Spinal cord (tissue), 10 donors: ENCODE data around the gene HIPK2. TPM values are rescaled to one million over a fixed set of nuclear protein-coding genes. Genes with fewer than 3 reads are reported as not detected.

Source experiments
- DNase-seq, 6 donors: peaks; one replicate each; pipeline versions ENCODE4 v3.0.0 to v3.0.0-alpha.2; 2013 to 2015; ENCODE audit warnings: low spot score in 6 of 6, low read depth in 4 of 6
- H3K27ac ChIP-seq: one replicate; pipeline ENCODE4 v1.5.1; 2013; ENCODE audit warnings: low read depth, low read length, control low read depth
- H3K27me3 ChIP-seq: one replicate; pipeline ENCODE4 v1.6.1; 2013; ENCODE audit warnings: low read length; ENCODE audit not compliant: control insufficient read depth, insufficient read depth
- H3K36me3 ChIP-seq: one replicate; pipeline ENCODE4 v1.6.1; 2013; ENCODE audit warnings: low read length; ENCODE audit not compliant: control insufficient read depth, insufficient read depth
- H3K4me1 ChIP-seq: one replicate; pipeline ENCODE4 v1.6.1; 2013; ENCODE audit warnings: low read length; ENCODE audit not compliant: control insufficient read depth, insufficient read depth
- H3K4me3 ChIP-seq: one replicate; pipeline ENCODE4 v1.5.1; 2013; ENCODE audit warnings: low read depth, low read length, control low read depth
- H3K9me3 ChIP-seq: one replicate; pipeline ENCODE4 v1.6.1; 2013; ENCODE audit warnings: low read length; ENCODE audit not compliant: control insufficient read depth, insufficient read depth
- WGBS: methylation state at CpG from one replicate; pipeline ENCODE4 v1.1.5; 2013; ENCODE audit warnings: missing lambda C conversion rate; ENCODE audit not compliant: insufficient coverage; 5-methylcytosine and 5-hydroxymethylcytosine counted together
- polyA plus RNA-seq, 2 donors: library from polyadenylated mRNA; unstranded; fragments of 120-200 nt; gene quantifications; one replicate each; pipeline ENCODE4 v1.2.1, GENCODE V29; 2013; ENCODE audit not compliant: insufficient read length in 2 of 2
- total RNA-seq, 2 donors: library from RNA; depleted of rRNA in 1 of 2; stranded (reverse); fragments of 120-200 nt in 1 of 2; fragments of >200 nt in 1 of 2; gene quantifications; one replicate each; pipeline versions ENCODE4 v1.2.3 to v1.2.4, GENCODE V29; 2013 to 2014
- donor health status: healthy.

HIPK2 gene
- total and polyA plus RNA-seq, 4 donors = 52.6 to 142 (median 68.6) TPM

- DNase-seq = no peak
- Histone ChIP-seq H3K4me3 (no peak overlapping the region), H3K36me3 (peaks cover 37% of the 10 kb centered on the region), H3K27ac (peak overlapping the region; percentile 50), H3K4me1 (peaks cover 38% of the 10 kb centered on the region), H3K9me3 (no peaks in the 10 kb centered on the region), H3K27me3 (no peaks in the 10 kb centered on the region)
- 35% methylated on average over 4 of the region's 9 CpGs for WGBS
Measured at GRCh38 chr7:139713061-139713460, 64.7 kb downstream of the HIPK2 start.

DNA sequence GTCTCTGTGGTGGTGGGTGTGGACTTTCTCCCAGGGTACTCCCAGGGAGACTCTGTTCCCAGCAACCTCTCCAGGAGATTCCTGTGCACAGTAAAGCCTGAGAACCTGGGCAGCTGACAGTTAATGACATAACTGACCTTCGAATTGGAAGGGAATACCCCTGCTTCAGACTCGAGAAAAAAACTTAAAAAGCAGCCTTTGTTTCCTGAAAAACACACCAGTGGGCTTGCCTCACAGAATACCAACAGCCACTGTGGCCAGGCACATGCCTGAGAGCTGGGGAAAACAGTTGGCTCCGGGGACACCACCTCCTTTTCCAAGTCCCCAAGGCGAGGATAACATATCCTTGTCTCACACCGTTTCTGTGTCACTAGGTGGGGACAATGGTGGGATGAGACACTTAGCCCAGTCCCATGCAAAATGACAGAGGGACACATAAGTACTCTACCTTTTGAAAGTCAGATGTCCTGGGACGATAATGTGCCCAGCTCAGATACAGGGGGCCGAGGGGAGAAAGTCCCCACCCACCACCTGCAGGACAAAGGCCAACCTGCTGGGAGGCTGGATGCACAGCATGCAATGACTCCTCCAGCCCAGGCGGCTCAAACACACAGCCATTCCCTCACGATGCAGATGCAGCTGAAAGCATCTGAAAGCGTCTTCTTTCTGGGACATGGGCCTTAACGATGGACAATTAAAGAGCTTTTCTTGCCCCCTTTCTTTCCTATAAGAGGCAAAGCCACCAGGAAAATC, 65.6 kb downstream of the HIPK2 start:
- H3K27me3 ChIP-seq = no peaks in the 10 kb centered on the region
- WGBS = 25% methylated on average over 8 of the region's 11 CpGs
- H3K27ac ChIP-seq = peak overlapping the region; percentile 33
- no peaks in the 10 kb centered on the region for H3K9me3 ChIP-seq
- H3K4me3 ChIP-seq = no peak overlapping the region
- H3K4me1 ChIP-seq = peaks cover 42% of the 10 kb centered on the region
- DNase-seq = no peak
- peaks cover 45% of the 10 kb centered on the region for H3K36me3 ChIP-seq

DNA sequence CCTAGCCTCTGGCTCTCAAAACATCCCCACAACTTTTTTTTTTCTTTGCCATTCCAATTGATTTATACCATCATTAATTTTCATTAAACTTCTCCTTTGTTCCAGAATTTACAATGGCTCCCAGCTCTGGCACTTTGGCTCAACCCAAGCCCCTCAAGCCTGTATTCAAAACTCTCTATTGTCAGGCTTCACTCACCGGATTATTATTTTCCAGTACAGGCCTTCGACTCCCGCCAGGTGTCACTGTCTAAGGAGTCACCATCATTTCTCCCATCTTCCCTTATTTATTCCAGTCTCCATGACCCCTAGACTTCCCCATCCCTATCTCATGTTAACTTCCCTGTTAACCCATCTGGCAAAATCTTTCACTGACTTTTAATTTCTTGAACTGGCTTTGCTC, 67.8 kb downstream of the HIPK2 start:
- Histone ChIP-seq H3K4me1 (peaks cover 52% of the 10 kb centered on the region), H3K9me3 (no peaks in the 10 kb centered on the region), H3K4me3 (no peak overlapping the region), H3K27me3 (no peaks in the 10 kb centered on the region), H3K27ac (no peak overlapping the region), H3K36me3 (peaks cover 39% of the 10 kb centered on the region)
- WGBS = 64% methylated on average over 3 of the region's 3 CpGs
- DNase-seq = no peak

DNA sequence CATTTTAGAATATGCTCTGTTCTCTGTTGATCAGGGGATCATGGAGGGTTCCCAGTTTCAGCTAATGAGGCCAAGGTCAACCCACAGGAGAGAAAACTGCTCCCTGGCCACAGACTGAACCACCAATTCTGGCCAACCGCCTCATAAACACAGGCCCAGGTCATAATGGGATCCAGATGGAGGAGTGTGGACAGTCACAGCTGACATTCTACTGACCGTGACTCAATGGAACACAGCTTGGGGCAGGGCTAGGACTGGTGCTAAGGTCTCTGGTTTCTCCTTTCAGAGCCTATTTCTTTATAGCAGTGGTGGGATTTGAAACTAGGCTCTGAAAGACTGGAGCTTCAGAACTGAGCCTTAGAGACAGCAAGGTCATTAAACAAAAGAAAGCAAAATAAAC, 68.3 kb downstream of the HIPK2 start:
- DNase-seq = no peak
- Histone ChIP-seq H3K27ac (no peak overlapping the region), H3K9me3 (no peaks in the 10 kb centered on the region), H3K4me3 (no peak overlapping the region), H3K4me1 (peaks cover 52% of the 10 kb centered on the region), H3K27me3 (no peaks in the 10 kb centered on the region), H3K36me3 (peaks cover 37% of the 10 kb centered on the region)
- 88% methylated on average over 2 of the region's 2 CpGs for WGBS

- WGBS = 78% methylated on average over 5 of the region's 6 CpGs
- no peak overlapping the region for H3K4me3 ChIP-seq
Measured at GRCh38 chr7:139708541-139708940, 69.3 kb downstream of the HIPK2 start.

GRCh38 chr7:139706837-139707236, 71.0 kb downstream of the HIPK2 start:
- Histone ChIP-seq H3K4me1 (peaks cover 39% of the 10 kb centered on the region), H3K36me3 (peaks cover 33% of the 10 kb centered on the region), H3K27ac (no peak overlapping the region), H3K9me3 (no peaks in the 10 kb centered on the region), H3K4me3 (no peak overlapping the region), H3K27me3 (no peaks in the 10 kb centered on the region)
- 82% methylated on average over 9 of the region's 9 CpGs for WGBS
- no peak for DNase-seq

More at GRCh38 chr7:139708541-139708940, 69.3 kb downstream of the HIPK2 start:
- Histone ChIP-seq H3K9me3 (no peaks in the 10 kb centered on the region), H3K36me3 (peaks cover 35% of the 10 kb centered on the region), H3K27me3 (no peaks in the 10 kb centered on the region), H3K4me1 (peaks cover 43% of the 10 kb centered on the region), H3K27ac (no peak overlapping the region)
- DNase-seq = no peak

- DNase-seq = no peak
- Histone ChIP-seq H3K27ac (no peak overlapping the region), H3K4me3 (no peak overlapping the region), H3K36me3 (peaks cover 42% of the 10 kb centered on the region), H3K9me3 (no peaks in the 10 kb centered on the region), H3K4me1 (peaks cover 51% of the 10 kb centered on the region), H3K27me3 (no peaks in the 10 kb centered on the region)
- 77% methylated on average over 8 of the region's 8 CpGs for WGBS
Measured at GRCh38 chr7:139704308-139704879, 73.4 kb downstream of the HIPK2 start.

DNA sequence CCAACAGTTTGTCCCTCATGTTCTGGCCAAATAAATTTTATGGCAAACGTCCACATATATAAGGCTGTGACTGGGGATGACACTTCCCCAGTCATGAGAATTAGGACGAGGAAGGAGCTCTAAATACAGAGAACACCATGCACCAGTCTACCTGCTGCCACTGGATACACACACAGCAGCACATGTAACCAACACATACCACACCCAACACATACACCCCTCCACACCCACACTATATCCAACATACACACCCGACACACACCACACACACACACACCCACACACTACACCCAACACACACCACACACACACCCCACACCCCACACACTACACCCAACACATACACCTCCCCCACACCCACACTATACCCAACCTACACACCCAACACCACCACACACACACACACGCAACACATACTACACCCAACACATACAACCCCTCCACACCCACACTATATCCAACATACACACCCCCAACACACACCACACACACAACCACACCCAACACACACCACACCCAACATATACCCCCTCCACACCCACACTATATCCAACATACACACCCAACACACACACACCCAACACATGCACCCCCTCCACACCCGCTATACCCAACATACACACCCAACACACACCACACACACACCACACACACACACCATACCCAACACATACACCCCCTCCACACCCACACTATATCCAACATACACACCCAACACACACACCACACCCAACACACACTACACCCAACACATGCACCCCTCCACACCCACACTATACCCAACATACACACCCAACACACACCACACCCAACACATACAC, 74.1 kb downstream of the HIPK2 start:
- no peak for DNase-seq

GRCh38 chr7:139702811-139703486, 74.8 kb downstream of the HIPK2 start:
- WGBS = 100% methylated on average over 1 of the region's 10 CpGs
- DNase-seq = no peak
- H3K36me3 ChIP-seq = peaks cover 48% of the 10 kb centered on the region
- H3K9me3 ChIP-seq = no peaks in the 10 kb centered on the region
- H3K27me3 ChIP-seq = no peaks in the 10 kb centered on the region
- H3K4me3 ChIP-seq = no peak overlapping the region
- H3K4me1 ChIP-seq = peaks cover 50% of the 10 kb centered on the region
- peak overlapping the region; percentile 45 for H3K27ac ChIP-seq

More for the DNA sequence above, 74.1 kb downstream of the HIPK2 start:
- 82% methylated on average over 4 of the region's 5 CpGs for WGBS
- no peaks in the 10 kb centered on the region for H3K9me3 ChIP-seq
- H3K4me3 ChIP-seq = no peak overlapping the region
- H3K4me1 ChIP-seq = peaks cover 50% of the 10 kb centered on the region
- peaks cover 47% of the 10 kb centered on the region for H3K36me3 ChIP-seq
- no peak overlapping the region for H3K27ac ChIP-seq
- no peaks in the 10 kb centered on the region for H3K27me3 ChIP-seq
